ENCODE results near the gene BRD3. TPM values are rescaled to one million over a fixed set of nuclear protein-coding genes. Genes with fewer than 3 reads are reported as not detected.

Gene BRD3
- total RNA-seq, 2 experiments from 2014 or later: 32.7 to 37.7 TPM

DNA sequence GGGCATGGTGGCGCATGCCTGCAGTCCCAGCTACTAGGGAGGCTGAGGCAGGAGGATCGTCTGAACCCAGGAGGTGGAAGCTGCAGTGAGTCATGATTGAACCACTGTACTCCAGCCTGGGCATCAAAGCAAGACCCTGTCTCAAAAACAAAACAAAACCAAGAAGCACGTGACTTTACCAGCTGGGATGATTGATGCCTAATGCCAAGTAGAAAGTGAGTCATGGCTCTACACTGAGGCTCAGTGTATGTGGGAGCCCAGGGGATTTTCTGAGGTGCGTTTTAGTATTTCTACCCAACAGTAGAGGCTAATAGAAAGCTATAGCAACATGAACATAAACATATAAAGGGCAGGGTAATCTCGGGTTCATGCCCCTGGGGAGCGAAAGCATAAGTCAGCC, 56.4 kb downstream of the BRD3 start:
- no peak for ATAC-seq
- no peak overlapping the region for H3K4me3 Mint-ChIP-seq
- TF ChIP-seq, protein P1, sequence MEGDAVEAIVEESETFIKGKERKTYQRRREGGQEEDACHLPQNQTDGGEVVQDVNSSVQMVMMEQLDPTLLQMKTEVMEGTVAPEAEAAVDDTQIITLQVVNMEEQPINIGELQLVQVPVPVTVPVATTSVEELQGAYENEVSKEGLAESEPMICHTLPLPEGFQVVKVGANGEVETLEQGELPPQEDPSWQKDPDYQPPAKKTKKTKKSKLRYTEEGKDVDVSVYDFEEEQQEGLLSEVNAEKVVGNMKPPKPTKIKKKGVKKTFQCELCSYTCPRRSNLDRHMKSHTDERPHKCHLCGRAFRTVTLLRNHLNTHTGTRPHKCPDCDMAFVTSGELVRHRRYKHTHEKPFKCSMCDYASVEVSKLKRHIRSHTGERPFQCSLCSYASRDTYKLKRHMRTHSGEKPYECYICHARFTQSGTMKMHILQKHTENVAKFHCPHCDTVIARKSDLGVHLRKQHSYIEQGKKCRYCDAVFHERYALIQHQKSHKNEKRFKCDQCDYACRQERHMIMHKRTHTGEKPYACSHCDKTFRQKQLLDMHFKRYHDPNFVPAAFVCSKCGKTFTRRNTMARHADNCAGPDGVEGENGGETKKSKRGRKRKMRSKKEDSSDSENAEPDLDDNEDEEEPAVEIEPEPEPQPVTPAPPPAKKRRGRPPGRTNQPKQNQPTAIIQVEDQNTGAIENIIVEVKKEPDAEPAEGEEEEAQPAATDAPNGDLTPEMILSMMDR (IDR thresholded peaks at IDR 0.05): no peak
- H3K4me1 Mint-ChIP-seq (ENCODE audit: low read depth): no peaks in the 10 kb centered on the region
- no peaks in the 10 kb centered on the region for H3K9me3 Mint-ChIP-seq
- no peak overlapping the region for H3K27ac Mint-ChIP-seq
- POLR2A ChIA-PET: no interaction called here
- intact Hi-C loops (cut with micrococcal nuclease): no loop called here
- no peaks in the 10 kb centered on the region for H3K27me3 Mint-ChIP-seq
- no peak for DNase-seq
- CTCF ChIA-PET: no interaction called here
- peaks cover 4% of the 10 kb centered on the region for H3K36me3 Mint-ChIP-seq (ENCODE audit: low read depth)

DNA sequence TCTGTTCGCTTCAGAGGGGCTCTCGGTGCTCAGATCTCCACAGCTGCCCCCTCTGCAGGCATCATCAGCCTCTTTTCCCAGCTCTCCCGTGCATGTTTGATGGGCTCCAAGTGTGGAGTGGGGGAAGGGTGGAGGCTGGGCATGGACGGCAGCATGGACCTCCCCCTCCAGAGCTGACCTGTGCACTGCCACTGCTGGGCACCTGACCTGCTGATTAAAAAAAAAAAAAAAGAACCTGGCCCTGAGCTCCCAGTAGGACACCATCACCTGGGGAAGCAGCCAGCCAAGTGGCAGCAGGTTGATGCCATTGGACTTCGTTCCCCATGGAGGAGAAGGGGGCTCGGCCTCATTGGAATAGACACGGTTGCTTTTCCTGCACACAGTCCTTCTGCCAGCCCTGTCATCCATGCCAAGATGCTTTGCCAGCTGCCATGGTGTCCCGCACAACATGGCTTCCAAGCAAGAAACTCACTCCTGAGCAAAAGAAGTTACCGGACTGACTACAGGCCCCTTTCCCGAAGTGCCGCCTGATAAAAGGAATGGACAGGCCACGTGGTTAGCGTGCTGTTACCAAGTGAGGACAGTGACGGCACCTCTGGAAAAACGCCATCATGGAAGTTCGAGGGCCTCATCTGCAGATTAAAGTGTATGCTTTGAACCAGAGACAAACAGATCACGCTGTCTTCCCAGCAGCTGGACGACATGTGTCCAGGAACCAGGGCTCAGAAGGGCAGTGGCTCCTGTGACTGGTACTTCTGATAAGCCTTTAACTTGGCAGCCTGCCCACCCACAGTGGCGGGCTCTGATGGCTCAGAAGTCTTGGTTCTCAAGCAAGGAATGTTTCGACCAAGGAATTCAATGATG, 57.3 kb downstream of the BRD3 start:
- Mint-ChIP-seq H3K36me3 (ENCODE audit: low read depth) (peaks cover 4% of the 10 kb centered on the region), H3K4me1 (ENCODE audit: low read depth) (no peaks in the 10 kb centered on the region), H3K27me3 (no peaks in the 10 kb centered on the region), H3K4me3 (no peak overlapping the region), H3K9me3 (no peaks in the 10 kb centered on the region), H3K27ac (no peak overlapping the region)
- ChIA-PET POLR2A (no interaction called here), CTCF (no interaction called here)
- TF ChIP-seq, protein P1 (IDR thresholded peaks at IDR 0.05): no peak
- no peak for DNase-seq
- intact Hi-C loops (cut with micrococcal nuclease): no loop called here
- ATAC-seq: no peak

DNA sequence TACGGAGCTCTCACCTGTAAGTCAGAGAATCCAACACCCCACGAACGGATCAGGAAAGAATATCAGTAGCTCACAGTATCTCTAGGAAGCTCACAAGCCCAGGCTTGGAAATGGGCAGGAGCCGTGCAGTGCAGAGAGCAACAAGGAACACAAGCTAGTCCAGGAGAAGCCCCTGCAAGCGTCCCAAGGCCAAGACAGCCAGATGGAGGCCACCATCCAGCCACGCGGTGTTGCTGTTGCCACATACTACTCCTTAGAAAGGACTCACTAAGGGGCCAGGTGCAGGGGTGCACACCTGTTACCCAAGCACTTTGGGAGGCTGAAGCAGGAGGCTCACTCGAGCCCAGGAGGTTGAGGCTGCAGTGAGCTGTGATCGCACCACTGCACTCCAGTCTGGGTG, 60.3 kb downstream of the BRD3 start:
- POLR2A ChIA-PET: no interaction called here
- DNase-seq: no peak
- Mint-ChIP-seq H3K4me1 (ENCODE audit: low read depth) (no peaks in the 10 kb centered on the region), H3K4me3 (no peak overlapping the region), H3K9me3 (no peaks in the 10 kb centered on the region), H3K27me3 (no peaks in the 10 kb centered on the region), H3K27ac (no peak overlapping the region), H3K36me3 (ENCODE audit: low read depth) (peaks cover 4% of the 10 kb centered on the region)
- intact Hi-C loops (cut with micrococcal nuclease): no loop called here
- TF ChIP-seq, protein P1 (IDR thresholded peaks at IDR 0.05): no peak
- no peak for ATAC-seq
- CTCF ChIA-PET: interaction anchor here (0.9 to 1.1 kb wide), 2 partner anchors 12 to 225 kb away, joined by 3 read pairs; no protein-coding TSS in a partner anchor

DNA sequence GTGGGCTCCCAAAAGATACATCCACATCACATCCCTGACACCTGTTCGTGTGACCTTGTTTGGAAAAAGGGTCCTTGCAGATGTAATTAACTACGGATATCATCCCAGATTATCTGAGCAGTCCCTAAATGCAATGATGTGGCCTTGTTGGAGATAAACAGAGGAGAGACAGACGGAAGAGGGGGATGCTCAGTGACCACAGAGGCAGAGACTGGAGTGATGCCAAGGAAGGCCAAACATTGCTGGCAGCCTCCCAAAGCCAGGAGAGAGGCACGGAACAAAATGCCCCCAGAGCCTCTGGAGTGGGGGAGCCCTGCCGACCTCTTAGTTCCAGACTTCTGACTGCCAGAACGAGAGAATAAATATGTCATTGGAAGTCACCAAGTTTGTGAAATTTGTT, 60.7 kb downstream of the BRD3 start:
- H3K27ac Mint-ChIP-seq: no peak overlapping the region
- CTCF ChIA-PET: interaction anchor here (1.1 to 1.8 kb wide), 2 partner anchors 12 to 224 kb away, joined by 3 to 8 read pairs; no protein-coding TSS in a partner anchor
- TF ChIP-seq, protein P1 (IDR thresholded peaks at IDR 0.05): no peak
- no peaks in the 10 kb centered on the region for H3K9me3 Mint-ChIP-seq
- DNase-seq (no peak), ATAC-seq (no peak)
- intact Hi-C loops (cut with micrococcal nuclease): no loop called here
- no peak overlapping the region for H3K4me3 Mint-ChIP-seq
- POLR2A ChIA-PET: no interaction called here
- H3K27me3 Mint-ChIP-seq: no peaks in the 10 kb centered on the region
- peaks cover 4% of the 10 kb centered on the region for H3K36me3 Mint-ChIP-seq (ENCODE audit: low read depth)
- H3K4me1 Mint-ChIP-seq (ENCODE audit: low read depth): no peaks in the 10 kb centered on the region

DNA sequence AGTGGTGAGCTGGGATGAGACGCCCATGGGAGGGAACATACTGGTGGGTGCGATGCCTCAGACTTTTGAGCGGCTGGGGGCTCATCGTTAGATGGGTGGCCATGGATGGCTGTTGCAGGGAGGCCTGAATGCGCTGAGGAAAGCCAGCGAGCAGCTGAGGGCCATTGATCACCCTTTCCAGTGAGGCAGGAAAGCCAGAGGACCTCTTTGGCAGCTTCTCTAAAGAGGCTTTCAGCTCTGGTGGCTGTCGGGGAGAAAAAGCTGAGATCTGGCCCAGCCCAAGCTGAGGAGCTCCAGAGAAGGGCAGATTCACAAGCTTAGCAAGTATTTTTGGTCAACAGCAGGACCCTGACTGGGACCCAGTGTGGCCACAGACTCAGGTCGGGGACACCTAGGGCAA, 62.4 kb downstream of the BRD3 start:
- DNase-seq (no peak), ATAC-seq (no peak)
- TF ChIP-seq, protein P1 (IDR thresholded peaks at IDR 0.05): no peak
- intact Hi-C loops (cut with micrococcal nuclease): no loop called here
- ChIA-PET POLR2A (no interaction called here), CTCF (interaction anchor here (1.1 to 2.2 kb wide), 4 partner anchors 10 to 223 kb away, joined by 3 to 8 read pairs (median 7); no protein-coding TSS in a partner anchor)
- H3K9me3 Mint-ChIP-seq: no peaks in the 10 kb centered on the region
- H3K27me3 Mint-ChIP-seq: no peaks in the 10 kb centered on the region
- no peaks in the 10 kb centered on the region for H3K4me1 Mint-ChIP-seq (ENCODE audit: low read depth)
- no peaks in the 10 kb centered on the region for H3K36me3 Mint-ChIP-seq (ENCODE audit: low read depth)
- H3K27ac Mint-ChIP-seq: no peak overlapping the region
- H3K4me3 Mint-ChIP-seq: no peak overlapping the region

Data from activated CD8-positive, alpha-beta T cell treated with anti-CD3 and anti-CD28 coated beads for 36 hours (primary cell).